ENCODE data around the gene FPGT.
"Not testable (repeated sequence)": the region's sequence is repeated elsewhere in the genome, so short reads cannot be mapped to it uniquely, and the experiment has no call there.

FPGT gene

DNA sequence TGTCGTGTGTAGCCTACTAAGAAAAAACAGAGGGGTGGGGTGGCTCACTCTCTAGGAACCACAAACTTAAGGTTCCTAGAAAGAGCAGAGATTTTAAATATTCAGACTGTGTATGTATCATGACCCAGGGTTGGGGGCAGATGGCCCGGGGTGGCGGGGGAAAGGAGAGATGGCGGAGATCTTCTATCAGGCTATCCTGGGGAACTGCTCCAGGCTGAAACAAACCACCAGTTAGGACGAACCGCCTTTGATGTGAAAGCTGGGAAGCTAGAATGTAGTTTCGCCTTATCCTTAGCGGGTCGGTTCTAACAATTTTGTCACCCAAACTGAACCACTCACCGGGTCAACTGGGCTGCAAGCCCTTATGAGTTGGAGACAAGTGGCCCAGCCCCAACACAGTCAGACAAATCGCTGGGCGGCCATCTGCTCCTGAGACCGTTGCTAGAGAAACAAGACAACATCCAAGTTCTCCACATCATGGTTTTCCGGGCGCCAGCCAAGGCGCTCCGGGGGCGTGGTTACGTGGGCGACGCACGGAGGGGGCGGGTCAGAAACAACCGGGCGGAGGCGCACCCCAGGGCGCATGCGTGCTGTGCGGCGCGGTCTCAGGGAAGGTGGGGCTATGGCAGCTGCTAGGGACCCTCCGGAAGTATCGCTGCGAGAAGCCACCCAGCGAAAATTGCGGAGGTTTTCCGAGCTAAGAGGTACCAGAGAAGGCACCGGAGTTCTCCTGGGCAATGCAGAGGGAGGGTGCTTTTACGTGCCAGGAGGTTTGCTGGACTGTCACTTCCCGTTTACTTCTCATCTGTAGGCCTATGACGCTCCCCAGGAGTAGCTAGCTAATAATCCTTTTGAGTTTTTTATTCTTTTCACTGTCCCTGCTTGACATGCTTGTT lies at the start of gene FPGT, which contains the start of gene LRRIQ3:
TSS of gene FPGT (plus strand) at position 586 of the 896 bp plus-strand sequence. CDS start at position 623, 37 bp downstream.
TSS of gene LRRIQ3 (minus strand) at position 520 of the 896 bp plus-strand sequence. CDS start 14,492 bp downstream, outside the sequence.
- peak; percentile 94 for DNase-seq

- no peak for DNase-seq
Measured at GRCh38 chr1:74160046-74160445, 38.0 kb upstream of the FPGT start.

DNA sequence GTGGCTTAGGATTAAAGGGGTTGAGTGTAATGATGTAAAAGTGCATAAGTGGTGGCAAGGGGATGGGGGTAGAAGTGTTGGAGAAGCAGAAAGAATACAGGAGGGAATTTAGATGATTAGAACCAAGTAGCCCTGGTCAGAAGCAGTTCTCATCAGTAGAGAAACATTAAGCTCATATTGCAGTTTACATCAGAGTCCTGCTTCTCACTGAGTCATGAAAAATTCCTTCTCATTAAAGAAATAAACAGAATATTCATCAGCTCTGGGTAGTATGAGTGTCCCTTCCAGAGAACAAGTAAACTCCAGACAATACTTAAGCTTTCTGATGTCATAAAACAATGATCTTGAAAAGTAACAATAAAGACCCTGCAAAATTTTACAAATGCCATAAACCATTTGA lies 36.5 kb upstream of the FPGT start:
- DNase-seq, result no peak

GRCh38 chr1:74162333-74162732 lies 35.7 kb upstream of the FPGT start:
- DNase-seq, result no peak

- not testable (repeated sequence) for DNase-seq
Measured at GRCh38 chr1:74174423-74174822, 23.6 kb upstream of the FPGT start.

DNA sequence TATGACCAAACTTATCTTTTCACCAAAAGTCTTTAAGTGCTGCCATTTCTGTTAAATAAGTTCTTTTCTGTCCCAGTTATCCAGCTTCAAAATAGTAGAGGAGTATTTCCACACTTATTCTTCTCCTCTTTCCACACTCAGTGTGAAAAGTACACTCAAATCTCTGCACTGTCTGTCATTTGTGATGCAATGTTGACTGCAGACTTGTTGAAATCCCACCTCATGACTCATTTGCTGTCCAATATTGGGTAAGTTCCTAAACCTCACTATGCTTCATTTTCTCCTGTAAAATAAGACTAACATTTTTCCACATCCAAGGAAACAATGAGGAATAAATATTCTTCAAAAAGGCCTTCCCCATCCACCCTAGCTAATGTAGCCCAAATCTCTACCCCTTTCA lies 17.6 kb upstream of the FPGT start:
- no peak for DNase-seq

DNA sequence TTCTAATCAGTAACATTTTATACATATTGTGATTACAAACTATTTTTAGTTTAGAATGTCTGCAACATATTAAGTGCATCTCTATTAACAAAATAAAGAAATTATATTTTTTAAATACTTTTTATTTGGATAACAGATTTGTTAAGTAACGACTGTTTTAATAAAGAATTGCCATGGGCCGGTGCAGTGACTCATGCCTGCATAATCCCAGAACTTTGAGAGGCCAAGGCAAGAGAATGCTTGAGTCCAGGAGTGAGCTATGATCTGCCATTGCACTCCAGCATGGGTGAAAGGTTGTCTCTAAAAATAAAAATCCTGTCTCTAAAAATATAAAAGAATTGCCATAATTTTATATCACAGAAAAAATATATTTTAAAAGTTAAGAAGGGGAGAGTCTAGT lies 4.1 kb upstream of the FPGT start:
- no peak for DNase-seq

DNA sequence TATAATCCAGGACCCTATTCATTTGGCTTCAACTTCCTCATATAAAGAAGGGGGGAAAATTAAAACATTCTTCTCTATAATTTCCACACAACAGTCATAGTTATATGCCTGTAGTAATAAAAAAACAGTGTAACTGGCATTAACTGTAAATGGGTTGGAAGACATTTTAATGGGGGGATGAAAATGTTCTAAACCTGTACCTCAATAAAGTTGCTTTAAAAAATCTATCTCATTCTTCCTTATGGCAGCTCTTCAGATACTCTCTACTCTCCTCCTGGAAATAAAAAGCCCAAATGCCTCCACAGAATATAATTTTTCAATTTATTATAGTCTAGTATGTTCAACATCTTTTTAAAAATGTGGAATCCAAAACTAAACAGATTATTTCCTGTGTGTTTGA lies 2.7 kb upstream of the FPGT start:
- no peak for DNase-seq

DNA sequence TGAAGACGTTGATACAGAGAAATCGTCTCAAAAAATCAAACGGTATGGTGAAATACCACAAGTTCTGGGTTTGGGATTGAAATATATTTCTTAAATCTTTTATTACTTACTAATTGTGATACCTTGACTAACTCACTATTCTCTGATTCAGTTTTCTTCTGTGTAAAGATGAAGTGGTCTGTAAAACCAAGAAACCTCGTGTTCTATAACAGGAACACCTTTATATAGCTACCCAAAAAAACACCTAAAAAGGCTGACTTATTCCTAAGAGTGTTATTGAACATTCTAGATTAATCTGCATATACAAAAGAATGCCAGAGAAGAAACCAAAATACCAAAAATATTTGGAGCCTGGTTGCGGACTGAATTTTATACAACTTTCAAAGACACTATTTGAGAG lies 787 bp upstream of the FPGT start:
- DNase-seq, result no peak

- DNase-seq, result no peak
Measured at GRCh38 chr1:74199504-74199903, 1.5 kb downstream of the FPGT start.

- no peak for DNase-seq
Measured at GRCh38 chr1:74205266-74205665, 7.2 kb downstream of the FPGT start.

DNA sequence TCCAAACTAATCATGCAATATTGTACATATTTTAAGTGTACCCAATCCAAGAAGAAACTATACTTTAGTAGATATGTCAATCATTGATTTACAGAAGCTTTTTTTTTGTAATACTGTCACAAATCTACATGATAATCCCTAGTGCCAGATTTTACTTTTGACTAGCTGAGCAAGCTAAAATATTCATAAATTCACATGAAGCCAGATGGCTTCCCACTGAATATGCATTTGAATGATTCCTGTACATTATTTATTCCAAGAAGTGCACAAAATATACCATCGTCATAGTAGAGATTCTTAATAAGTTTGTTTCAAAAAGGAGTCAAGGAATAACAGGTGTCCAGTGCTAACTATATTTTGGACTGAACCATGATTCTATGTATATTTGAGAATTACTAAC lies 17.2 kb downstream of the FPGT start:
- DNase-seq, result no peak

DNA sequence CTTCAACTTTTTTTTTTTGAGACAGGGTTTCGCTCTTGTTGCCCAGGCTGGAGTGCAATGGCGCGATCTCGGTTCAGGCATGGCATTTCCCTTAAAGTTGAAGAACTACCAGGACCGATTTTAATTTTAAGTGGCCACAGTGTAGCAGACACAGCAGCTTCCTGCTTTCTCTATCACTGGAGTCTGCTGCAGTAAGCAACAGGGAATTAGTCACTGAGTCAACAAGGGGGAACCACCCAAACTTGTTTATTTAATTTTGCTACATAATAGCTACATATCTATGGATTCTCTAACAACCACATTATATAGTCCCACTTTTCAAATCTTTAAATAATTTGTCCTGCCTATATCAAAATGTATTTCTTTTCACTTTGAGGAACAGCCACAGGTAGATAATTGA lies 24.7 kb downstream of the FPGT start:
- no peak for DNase-seq

DNA sequence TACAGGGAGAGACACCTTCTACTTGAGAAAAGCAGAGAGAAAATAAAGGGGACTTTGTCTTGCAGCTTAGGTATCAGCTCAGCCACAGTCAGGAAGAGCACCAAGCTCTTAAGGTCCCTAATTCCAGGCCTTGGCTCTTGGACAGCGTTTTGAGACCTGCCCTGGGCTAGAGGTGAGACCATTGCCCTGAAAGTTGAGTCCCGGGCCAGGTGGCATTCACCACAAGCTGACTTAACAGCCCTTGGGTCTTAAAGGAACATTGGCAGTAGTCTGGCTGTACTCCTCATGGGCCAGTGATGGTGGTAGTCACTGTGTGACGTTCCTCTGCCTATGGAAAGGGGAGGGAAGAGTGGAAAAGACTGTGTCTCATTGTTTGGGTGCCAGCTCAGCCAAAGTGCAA lies 25.4 kb downstream of the FPGT start:
- DNase-seq, result no peak

DNA sequence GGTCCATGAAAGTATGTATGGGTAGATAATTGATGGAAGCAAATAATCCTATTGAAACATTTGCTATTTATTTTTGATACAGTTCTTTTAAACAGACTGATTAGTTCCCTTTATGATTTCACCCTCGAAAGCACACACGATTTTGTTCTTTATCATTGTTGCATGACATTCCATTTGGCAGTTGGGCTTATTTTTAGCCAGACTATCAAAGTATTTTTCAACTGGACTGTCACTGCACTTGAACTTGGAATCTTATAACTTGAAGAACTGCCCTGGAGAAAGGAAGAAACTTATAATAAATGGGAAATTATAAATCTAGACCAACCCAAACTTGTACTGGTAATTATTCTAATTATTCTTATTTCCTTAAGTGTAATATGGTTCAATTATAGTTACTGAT lies 37.1 kb downstream of the FPGT start, which contains the start of gene TNNI3K:
TSS of gene TNNI3K (plus strand) at position 235 of the 400 bp plus-strand sequence. CDS start at position 300, 65 bp downstream.
- DNase-seq, result no peak

- no peak for DNase-seq
Measured at GRCh38 chr1:74236440-74236839, 38.4 kb downstream of the FPGT start.

DNA sequence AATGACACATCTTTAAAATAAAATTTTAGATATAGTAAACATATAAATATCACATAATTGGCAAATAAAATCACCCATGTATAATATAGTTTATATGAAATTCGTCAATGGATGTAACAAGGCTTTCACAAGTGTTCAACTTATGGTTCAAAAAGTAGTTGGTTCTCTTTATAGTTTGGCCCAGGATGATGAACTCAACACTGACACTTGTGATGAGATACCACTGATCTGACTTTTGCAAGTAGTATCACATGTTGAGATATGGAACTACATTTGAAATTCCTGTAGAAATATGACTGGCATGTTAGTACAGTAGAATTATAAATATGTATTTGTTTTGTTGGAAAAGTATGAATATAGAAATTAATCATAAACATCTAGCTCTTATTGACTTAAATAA lies 39.0 kb downstream of the FPGT start:
- DNase-seq, result no peak

GRCh38 chr1:74237787-74238186 lies 39.7 kb downstream of the FPGT start:
- DNase-seq, result no peak

DNA sequence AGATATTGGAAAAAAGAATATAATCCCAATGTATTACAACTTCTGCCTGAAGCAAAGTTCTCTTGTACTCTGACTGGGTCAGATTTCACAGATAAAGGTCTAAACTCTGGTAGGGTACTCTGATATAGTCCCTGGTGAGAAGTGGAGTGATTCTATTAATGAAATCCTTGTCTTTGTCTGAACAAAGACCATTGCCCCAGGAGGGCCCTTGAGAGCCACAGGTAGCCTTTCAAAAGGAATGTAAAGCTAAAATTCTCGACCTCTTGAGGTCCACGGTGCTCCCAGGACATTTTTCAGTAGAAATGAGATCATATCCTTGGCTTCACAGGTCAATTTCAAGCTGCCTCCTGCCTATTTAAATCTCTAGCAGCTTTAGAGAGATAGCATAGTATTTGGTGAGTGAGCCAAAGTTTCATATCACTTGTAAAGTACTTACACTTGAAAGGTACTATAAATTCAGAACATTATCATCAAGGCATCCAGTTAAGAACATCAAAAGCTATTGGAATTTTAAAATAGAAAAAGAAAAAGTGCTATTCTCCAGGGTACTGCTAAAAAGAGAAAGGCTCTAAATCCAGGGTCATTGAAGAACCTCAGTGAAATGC lies 47.2 kb downstream of the FPGT start:
- DNase-seq, result no peak

DNA sequence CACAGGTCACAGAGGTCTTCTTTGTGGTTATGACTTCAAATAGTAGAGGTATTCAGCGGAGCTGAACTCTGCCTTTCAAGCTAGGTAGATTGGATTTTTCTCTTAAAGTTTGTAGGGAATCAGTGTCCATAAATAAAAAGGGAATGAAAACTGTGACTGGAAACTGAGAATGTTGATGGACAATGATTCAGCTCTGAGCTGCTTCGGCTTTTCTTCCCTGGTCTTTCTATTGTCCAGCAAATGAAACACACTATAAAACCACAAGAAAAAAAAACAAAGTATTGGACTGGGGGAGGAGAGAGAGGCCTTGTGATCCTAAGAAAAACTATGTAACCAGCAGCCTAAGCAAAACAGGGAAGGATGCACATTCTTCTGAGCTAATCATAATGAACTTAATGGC lies 48.3 kb downstream of the FPGT start:
- no peak for DNase-seq

GRCh38 chr1:74247881-74248528 lies 50.0 kb downstream of the FPGT start:
- DNase-seq, result no peak

- not testable (repeated sequence) for DNase-seq
Measured at GRCh38 chr1:74253243-74253824, 55.3 kb downstream of the FPGT start.

Data from activated effector memory CD4-positive, alpha-beta T cell treated with Interleukin-2 at 50 U/mL for 16 hours (primary cell).